ENCODE data around the gene CFAP61. TPM values are rescaled to one million over a fixed set of nuclear protein-coding genes. Genes with fewer than 3 reads are reported as not detected.

The CFAP61 gene
- total RNA-seq, 1 donor from 2014 or later: 8.6 TPM

GRCh38 chr20:20095114-20095872 lies 43.0 kb downstream of the CFAP61 start:
- Histone ChIP-seq H3K4me1 (no peaks in the 10 kb centered on the region), H3K4me3 (no peak overlapping the region), H3K9me3 (no peaks in the 10 kb centered on the region), H3K27me3 (ENCODE audit: low read depth) (no peaks in the 10 kb centered on the region), H3K36me3 (no peaks in the 10 kb centered on the region), H3K27ac (no peak overlapping the region)
- intact Hi-C loops (cut with DNase I): no loop called here
- no peak for DNase-seq
- TF ChIP-seq, protein P1, sequence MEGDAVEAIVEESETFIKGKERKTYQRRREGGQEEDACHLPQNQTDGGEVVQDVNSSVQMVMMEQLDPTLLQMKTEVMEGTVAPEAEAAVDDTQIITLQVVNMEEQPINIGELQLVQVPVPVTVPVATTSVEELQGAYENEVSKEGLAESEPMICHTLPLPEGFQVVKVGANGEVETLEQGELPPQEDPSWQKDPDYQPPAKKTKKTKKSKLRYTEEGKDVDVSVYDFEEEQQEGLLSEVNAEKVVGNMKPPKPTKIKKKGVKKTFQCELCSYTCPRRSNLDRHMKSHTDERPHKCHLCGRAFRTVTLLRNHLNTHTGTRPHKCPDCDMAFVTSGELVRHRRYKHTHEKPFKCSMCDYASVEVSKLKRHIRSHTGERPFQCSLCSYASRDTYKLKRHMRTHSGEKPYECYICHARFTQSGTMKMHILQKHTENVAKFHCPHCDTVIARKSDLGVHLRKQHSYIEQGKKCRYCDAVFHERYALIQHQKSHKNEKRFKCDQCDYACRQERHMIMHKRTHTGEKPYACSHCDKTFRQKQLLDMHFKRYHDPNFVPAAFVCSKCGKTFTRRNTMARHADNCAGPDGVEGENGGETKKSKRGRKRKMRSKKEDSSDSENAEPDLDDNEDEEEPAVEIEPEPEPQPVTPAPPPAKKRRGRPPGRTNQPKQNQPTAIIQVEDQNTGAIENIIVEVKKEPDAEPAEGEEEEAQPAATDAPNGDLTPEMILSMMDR (IDR thresholded peaks at IDR 0.05): no peak
- no peak for ATAC-seq

- H3K4me1 ChIP-seq: no peaks in the 10 kb centered on the region
- no peak overlapping the region for H3K27ac ChIP-seq
- H3K27me3 ChIP-seq (ENCODE audit: low read depth): no peaks in the 10 kb centered on the region
- DNase-seq: no peak
- no peak overlapping the region for H3K4me3 ChIP-seq
- TF ChIP-seq, protein P1 (IDR thresholded peaks at IDR 0.05): no peak
- no peaks in the 10 kb centered on the region for H3K9me3 ChIP-seq
- ATAC-seq: no peak
- H3K36me3 ChIP-seq: no peaks in the 10 kb centered on the region
- intact Hi-C loops (cut with DNase I): no loop called here
These were observed 44.1 kb downstream of the CFAP61 start for GRCh38 chr20:20096421-20096820.

- DNase-seq: no peak
- H3K27ac ChIP-seq: no peak overlapping the region
- intact Hi-C loops (cut with DNase I): no loop called here
- no peak overlapping the region for H3K4me3 ChIP-seq
- no peaks in the 10 kb centered on the region for H3K36me3 ChIP-seq
- no peaks in the 10 kb centered on the region for H3K27me3 ChIP-seq (ENCODE audit: low read depth)
- TF ChIP-seq, protein P1 (IDR thresholded peaks at IDR 0.05): no peak
- H3K4me1 ChIP-seq: no peaks in the 10 kb centered on the region
- ATAC-seq: no peak
- no peaks in the 10 kb centered on the region for H3K9me3 ChIP-seq
These were observed 48.5 kb downstream of the CFAP61 start for GRCh38 chr20:20100881-20101280.

DNA sequence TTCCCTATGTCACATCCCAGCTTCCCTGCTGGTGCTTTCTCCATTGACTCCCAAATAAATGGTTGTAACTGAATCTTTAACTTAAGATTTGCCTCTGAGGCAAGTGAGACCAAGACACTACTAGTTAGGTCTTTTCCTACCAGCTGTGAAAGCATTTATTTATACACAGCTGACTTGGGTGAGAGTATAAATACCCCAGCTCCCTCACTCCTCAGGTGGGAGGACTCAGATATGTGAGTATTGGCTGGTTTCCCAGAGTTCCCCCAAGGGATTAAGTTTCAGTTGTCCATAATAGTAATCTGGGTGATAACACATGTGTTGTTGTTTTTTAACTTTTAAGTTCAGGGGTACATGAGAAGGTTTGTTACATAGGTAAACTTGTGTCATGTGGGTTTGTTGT lies 49.8 kb downstream of the CFAP61 start:
- Histone ChIP-seq H3K36me3 (no peaks in the 10 kb centered on the region), H3K27me3 (ENCODE audit: low read depth) (no peaks in the 10 kb centered on the region), H3K9me3 (no peaks in the 10 kb centered on the region), H3K4me1 (no peaks in the 10 kb centered on the region), H3K27ac (no peak overlapping the region), H3K4me3 (no peak overlapping the region)
- DNase-seq: no peak
- intact Hi-C loops (cut with DNase I): no loop called here
- TF ChIP-seq, protein P1 (IDR thresholded peaks at IDR 0.05): no peak
- no peak for ATAC-seq

GRCh38 chr20:20102716-20103258 lies 50.5 kb downstream of the CFAP61 start:
- intact Hi-C loops (cut with DNase I): no loop called here

More at GRCh38 chr20:20102716-20103258, 50.5 kb downstream of the CFAP61 start:
- Histone ChIP-seq H3K4me1 (no peaks in the 10 kb centered on the region), H3K27me3 (ENCODE audit: low read depth) (no peaks in the 10 kb centered on the region), H3K9me3 (no peaks in the 10 kb centered on the region), H3K4me3 (no peak overlapping the region), H3K36me3 (no peaks in the 10 kb centered on the region), H3K27ac (no peak overlapping the region)
- ATAC-seq (no peak), DNase-seq (no peak)
- TF ChIP-seq, protein P1 (IDR thresholded peaks at IDR 0.05): no peak

Data from lower lobe of right lung (tissue), 2 donors.